Breast epithelium (tissue), 4 donors: ENCODE results near the gene MT3. TPM values are rescaled to one million over a fixed set of nuclear protein-coding genes. Genes with fewer than 3 reads are reported as not detected.

Source experiments
- DNase-seq, 2 donors: peaks; one replicate each; pipeline ENCODE4 v3.0.0-alpha.2; 2019; ENCODE audit warnings: low spot score in 2 of 2
- H3K27ac ChIP-seq, 2 donors: fragments of 200-600 bp; sonication (generic) in 1 of 2; one replicate each; pipeline ENCODE4 v1.5.1; 2016 to 2019; ENCODE audit warnings: mild to moderate bottlenecking in 1 of 2
- H3K27me3 ChIP-seq, 2 donors: fragments of 200-600 bp; sonication (generic) in 1 of 2; one replicate each; pipeline versions ENCODE4 v1.5.1 to v1.6.0; 2017 to 2019; ENCODE audit warnings: control low read depth in 1 of 2, mild to moderate bottlenecking in 1 of 2
- H3K36me3 ChIP-seq: fragments of 200-600 bp; one replicate; pipeline ENCODE4 v1.5.1; 2019
- H3K4me1 ChIP-seq, 2 donors: fragments of 200-600 bp; sonication (generic); one replicate each; pipeline ENCODE4 v1.5.1; 2016 to 2019; ENCODE audit warnings: control low read depth in 1 of 2
- H3K4me3 ChIP-seq, 3 donors: fragments of 200-600 bp; sonication (generic); 1 replicate in 2 of 3; 2 replicates in 1 of 3; pipeline ENCODE4 v1.5.1; 2016 to 2019; ENCODE audit warnings: mild to moderate bottlenecking in 3 of 3, moderate library complexity in 2 of 3
- H3K9me3 ChIP-seq, 2 donors: fragments of 200-600 bp; sonication (generic) in 1 of 2; one replicate each; pipeline ENCODE4 v1.5.1; 2016 to 2019; ENCODE audit warnings: control low read depth in 1 of 2
- POLR2A ChIP-seq: fragments of 450-650 bp; IDR thresholded peaks from one replicate; pipeline ENCODE4 v1.6.1; 2016; ENCODE audit warnings: antibody characterized with exemption, mild to moderate bottlenecking, moderate library complexity
- POLR2AphosphoS5 ChIP-seq, 3 donors: sonication (generic); formaldehyde crosslinking; IDR thresholded peaks; one replicate each; pipeline ENCODE4 v1.6.1; 2017; ENCODE audit warnings: antibody characterized with exemption in 3 of 3
- intact Hi-C: fragments of 100-400 bp; cut with DNase I; formaldehyde crosslinking; loops from one replicate; pipeline ENCODE4 v1.15.1; 2023; ENCODE audit warnings: low total_unique reads
- total RNA-seq, 3 donors: library from RNA; depleted of rRNA; stranded (reverse); fragments of >200 nt; gene quantifications; one replicate each; pipeline ENCODE4 v1.1.0, GENCODE V29; 2016
- TF ChIP-seq, protein P1 (sequence below), 3 donors: fragments of 450-650 bp; IDR thresholded peaks; one replicate each; pipeline ENCODE4 v1.5.1; 2016 to 2017; ENCODE audit warnings: antibody characterized with exemption in 3 of 3, mild to moderate bottlenecking in 3 of 3, moderate library complexity in 3 of 3

The MT3 gene
- not detected for total RNA-seq

DNA sequence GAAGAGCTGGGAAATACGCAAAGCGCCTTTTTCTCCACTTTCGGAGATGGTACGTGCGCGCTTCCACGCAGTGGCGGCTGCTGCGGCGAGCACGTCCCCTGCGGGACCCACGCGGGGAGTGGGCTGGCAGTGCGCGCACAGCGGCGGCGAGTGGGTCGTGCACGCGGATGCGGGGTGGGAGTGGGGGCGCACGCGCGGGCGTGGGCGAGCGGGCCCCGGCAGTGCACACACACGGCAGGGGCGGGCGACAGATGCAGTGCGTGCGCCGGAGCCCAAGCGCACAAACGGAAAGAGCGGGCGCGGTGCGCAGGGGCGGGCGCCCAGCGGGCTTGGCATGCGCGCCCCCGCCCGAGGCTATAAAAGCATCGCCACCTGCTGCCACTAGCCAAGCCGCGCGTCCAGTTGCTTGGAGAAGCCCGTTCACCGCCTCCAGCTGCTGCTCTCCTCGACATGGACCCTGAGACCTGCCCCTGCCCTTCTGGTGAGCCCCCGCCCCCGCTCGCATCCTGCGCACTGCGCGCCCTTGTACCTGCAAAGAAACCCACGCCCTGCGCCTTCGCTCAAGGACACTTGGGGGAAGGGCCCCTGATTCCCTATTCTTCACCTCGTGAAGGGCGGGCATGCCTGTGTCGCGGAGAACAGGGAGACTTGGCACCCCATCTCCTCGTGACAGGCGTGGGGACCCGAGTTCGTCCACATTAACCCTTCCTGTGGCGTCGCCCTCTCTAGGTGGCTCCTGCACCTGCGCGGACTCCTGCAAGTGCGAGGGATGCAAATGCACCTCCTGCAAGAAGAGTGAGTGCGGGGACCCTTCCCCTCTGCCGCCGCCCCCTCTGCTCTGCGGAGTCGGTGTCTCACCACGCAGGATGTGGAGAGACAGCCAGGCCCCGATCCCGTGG lies at the start of gene MT3:
Gene MT3, plus strand, starts transcription at position 388 of the 899 bp plus-strand sequence. Its CDS starts 63 bp downstream, at position 451.
- no peak within 1 kb of the TSS for H3K27ac ChIP-seq
- no peaks in the 10 kb centered on the region for H3K36me3 ChIP-seq
- peaks cover 3 to 9% of the 10 kb centered on the region in 2 donors for H3K4me1 ChIP-seq
- H3K4me3 ChIP-seq: peak within 1 kb of the TSS; percentile 34 to 69 (median 49)
- no peak for DNase-seq
- intact Hi-C loops: loop anchor here (10.0 kb wide), 1 partner anchor 115 kb away; no protein-coding TSS in a partner anchor
- TF ChIP-seq, protein P1, sequence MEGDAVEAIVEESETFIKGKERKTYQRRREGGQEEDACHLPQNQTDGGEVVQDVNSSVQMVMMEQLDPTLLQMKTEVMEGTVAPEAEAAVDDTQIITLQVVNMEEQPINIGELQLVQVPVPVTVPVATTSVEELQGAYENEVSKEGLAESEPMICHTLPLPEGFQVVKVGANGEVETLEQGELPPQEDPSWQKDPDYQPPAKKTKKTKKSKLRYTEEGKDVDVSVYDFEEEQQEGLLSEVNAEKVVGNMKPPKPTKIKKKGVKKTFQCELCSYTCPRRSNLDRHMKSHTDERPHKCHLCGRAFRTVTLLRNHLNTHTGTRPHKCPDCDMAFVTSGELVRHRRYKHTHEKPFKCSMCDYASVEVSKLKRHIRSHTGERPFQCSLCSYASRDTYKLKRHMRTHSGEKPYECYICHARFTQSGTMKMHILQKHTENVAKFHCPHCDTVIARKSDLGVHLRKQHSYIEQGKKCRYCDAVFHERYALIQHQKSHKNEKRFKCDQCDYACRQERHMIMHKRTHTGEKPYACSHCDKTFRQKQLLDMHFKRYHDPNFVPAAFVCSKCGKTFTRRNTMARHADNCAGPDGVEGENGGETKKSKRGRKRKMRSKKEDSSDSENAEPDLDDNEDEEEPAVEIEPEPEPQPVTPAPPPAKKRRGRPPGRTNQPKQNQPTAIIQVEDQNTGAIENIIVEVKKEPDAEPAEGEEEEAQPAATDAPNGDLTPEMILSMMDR (IDR thresholded peaks at IDR 0.05): no peak
- TF ChIP-seq POLR2AphosphoS5 (IDR thresholded peaks at IDR 0.05): no peak
- TF ChIP-seq POLR2A: no peak
- peaks cover 0 to 18% of the 10 kb centered on the region in 2 donors for H3K27me3 ChIP-seq
- H3K9me3 ChIP-seq: no peaks in the 10 kb centered on the region

DNA sequence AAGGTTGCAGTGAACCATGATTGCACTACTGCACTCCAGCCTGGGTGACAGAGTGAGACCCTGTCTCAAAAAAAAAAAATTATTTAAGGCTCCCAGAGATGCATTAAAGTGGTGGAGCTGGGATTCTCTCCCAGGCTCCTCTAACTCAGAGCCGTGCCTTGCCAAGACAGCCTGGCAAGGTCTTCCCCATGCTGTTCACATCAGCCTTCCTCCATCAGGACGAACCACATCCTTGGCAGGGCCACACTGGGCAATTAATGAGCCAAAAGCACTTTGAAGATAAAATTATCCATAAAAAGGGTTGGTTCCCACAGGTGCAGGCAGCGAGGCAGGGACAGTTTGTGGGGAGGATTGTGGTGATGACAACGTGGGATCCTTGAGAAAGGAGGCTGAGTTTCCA lies 49.7 kb upstream of the MT3 start:
- no peak overlapping the region for H3K4me3 ChIP-seq
- TF ChIP-seq POLR2A: no peak
- no peak for TF ChIP-seq POLR2AphosphoS5 (IDR thresholded peaks at IDR 0.05)
- TF ChIP-seq, protein P1 (IDR thresholded peaks at IDR 0.05): no peak
- DNase-seq: no peak
- H3K4me1 ChIP-seq: no peaks in the 10 kb centered on the region
- no peaks in the 10 kb centered on the region for H3K9me3 ChIP-seq
- intact Hi-C loops: no loop called here
- H3K36me3 ChIP-seq: no peaks in the 10 kb centered on the region
- H3K27ac ChIP-seq: no peak overlapping the region
- no peaks in the 10 kb centered on the region for H3K27me3 ChIP-seq

DNA sequence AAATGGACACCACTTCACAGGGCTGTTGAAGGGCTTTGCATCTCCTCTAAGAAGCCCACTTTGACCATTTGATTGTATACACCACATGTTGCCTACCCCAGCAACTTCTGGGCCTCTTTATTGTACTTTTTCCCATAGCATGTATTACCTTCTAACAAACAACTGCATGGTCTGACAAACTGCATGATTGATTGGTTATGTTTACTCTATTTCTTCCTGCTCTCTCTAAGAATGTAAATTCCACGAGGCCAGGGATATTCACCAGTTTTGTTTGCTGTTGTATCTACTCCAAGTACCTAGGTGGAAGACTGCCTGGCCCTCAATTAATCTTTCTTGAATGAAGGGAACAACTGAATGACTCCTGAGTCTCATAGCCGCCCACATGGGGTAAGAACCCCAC lies 47.3 kb upstream of the MT3 start:
- Histone ChIP-seq H3K27me3 (no peaks in the 10 kb centered on the region), H3K9me3 (no peaks in the 10 kb centered on the region), H3K4me1 (no peaks in the 10 kb centered on the region), H3K27ac (no peak overlapping the region), H3K4me3 (no peak overlapping the region), H3K36me3 (no peaks in the 10 kb centered on the region)
- no peak for DNase-seq
- TF ChIP-seq, protein P1 (IDR thresholded peaks at IDR 0.05): no peak
- TF ChIP-seq POLR2A: no peak
- TF ChIP-seq POLR2AphosphoS5 (IDR thresholded peaks at IDR 0.05): no peak
- intact Hi-C loops: no loop called here

DNA sequence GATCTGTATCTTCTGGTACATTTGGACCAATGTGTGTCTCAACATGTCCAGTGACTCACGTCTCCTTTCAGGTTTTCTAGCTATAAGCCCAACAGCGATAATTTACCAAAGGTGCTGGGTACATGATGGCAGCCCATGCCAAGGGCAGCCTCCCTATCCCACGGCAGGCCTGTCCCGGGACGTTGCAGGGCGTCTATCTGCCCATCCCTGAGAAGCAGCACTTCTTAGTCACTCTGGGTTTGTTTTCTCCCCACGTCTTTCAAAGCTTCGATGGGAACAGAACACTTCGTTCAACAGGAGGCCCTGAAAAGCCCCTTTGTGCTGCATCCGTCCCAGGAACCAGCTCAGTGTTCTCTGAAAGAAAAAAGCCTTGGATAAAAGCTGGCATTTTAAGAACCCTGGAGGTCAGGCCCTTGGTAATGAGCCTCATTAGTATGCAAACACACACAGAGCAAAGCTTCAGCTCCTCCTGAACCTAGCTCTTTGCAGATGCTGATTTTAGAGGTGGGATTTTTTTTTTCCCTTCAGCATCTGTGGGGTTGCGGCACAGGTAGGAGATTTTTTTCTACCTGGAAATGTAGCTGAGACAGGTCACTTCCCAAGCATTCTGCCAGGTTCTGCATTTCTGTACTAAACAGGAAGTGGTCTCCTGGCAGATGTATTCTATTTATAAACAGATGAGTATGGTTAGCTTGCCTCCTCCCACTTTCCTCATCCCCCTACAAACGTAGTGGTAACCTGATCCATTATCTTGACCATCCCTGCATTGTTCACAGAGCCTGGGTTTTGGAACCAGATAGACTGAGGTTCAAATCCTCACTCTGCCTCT lies 42.0 kb upstream of the MT3 start:
- no peaks in the 10 kb centered on the region for H3K9me3 ChIP-seq
- no peak for TF ChIP-seq POLR2AphosphoS5 (IDR thresholded peaks at IDR 0.05)
- TF ChIP-seq, protein P1 (IDR thresholded peaks at IDR 0.05): no peak
- H3K27me3 ChIP-seq: no peaks in the 10 kb centered on the region
- H3K27ac ChIP-seq: peak overlapping the region; percentile 32 to 51
- H3K4me1 ChIP-seq: no peaks in the 10 kb centered on the region
- peak in 1 of 2 donors; percentile 41 for DNase-seq
- no peak overlapping the region for H3K4me3 ChIP-seq
- H3K36me3 ChIP-seq: no peaks in the 10 kb centered on the region
- intact Hi-C loops: no loop called here
